Stimulated activated CD4-positive, alpha-beta T cell treated with anti-CD3 and anti-CD28 coated beads, Interleukin-4, amount 100 ng/mL, for 48 hours (primary cell): ENCODE results near the gene TCEAL8.

ENCODE experiments used
- DNase-seq, 2 donors: peaks; one replicate each; pipeline ENCODE4 v3.0.0-alpha.2; 2020; ENCODE audit warnings: low read depth in 2 of 2

Gene TCEAL8

DNA sequence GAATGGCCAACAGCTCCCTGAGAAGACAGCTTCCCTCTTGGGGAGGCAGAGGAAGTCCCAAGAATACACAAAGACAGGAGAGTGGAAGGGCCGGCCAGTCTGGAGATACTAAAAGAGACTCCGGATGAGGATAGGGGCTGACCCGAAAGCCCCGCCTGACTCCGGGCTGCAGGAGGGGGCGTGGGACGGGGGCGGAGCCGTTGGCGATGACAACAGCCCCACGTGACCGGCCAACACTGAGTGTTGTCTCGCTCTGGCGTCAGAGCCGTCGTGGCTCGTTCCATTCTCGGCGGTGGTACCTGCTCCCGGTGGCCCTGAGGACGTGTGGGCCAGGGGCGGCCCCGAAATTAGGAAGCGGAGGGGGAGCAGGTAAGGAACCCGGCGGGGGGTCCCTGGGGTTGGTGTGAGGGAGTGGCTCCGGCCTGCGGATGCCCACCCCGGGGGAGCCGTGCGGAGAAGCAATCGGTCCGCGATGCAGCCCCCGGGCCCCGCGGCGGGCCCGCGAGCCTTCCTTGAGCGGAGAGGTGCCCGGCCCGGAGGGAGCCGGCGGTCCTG is 40.0 kb downstream of the TCEAL8 start, which contains the start of gene BEX4:
BEX4 (plus strand) TSS at position 239 of the 555 bp plus-strand sequence. CDS start 1,046 bp downstream, outside the sequence.
- peak; percentile 67 to 73 for DNase-seq

DNA sequence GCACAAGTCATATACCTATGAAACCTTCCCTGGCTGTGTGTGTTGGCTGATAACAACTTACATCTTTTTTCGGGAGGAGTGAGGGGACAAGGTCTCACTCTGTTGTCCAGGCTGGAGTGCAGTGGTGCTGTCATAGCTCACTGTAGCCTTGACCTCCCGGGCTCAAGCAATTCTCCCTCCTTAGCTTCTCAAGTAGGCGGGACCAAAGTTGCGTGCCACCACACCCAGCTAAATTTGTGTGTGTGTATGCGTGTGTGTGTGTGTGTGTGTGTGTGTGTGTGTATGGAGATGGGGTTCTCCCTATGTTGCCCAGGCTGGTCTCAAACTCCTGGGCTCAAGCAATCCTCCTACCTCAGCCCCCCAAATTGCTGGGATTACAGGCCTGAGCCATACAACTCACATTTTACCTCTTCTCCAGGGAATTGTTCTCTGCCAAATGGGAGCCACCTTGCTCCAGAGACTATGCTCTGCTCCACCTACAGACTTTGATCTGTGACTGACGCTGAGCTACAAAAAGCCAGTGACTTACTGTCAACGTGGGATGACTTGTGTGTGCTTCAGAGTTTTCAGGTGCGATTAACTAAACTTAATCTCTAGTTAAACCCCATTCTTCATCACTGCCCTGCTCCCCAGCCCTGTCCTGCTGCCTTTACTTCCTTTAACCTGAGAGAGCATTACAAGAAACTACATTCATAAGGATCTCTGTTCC is 42.1 kb downstream of the TCEAL8 start:
- no peak for DNase-seq

GRCh38 chrX:103211012-103211715 is 43.8 kb downstream of the TCEAL8 start:
- DNase-seq = peak in 1 of 2 donors; percentile 7

DNA sequence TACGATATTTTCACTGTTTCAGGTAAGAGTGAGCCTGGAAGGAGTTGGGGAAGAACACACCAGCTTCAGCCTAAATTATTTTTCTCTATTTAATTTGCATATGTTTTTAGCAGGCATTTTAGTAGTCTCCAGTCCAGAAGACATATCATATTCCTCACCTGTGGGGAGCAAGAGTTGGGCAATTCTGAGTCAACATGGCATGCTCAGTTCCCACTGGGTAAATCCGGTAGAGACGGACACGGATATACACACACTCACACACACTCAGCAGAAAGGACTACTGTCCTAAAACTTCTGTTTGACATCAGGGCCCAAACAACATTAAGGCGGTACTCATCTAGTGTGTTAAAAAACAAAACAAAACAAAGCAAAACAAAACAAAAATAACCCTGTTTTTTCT is 44.9 kb downstream of the TCEAL8 start:
- no peak for DNase-seq
